ENCODE results near the gene CLCN5. TPM values are rescaled to one million over a fixed set of nuclear protein-coding genes. Genes with fewer than 3 reads are reported as not detected.

Gene CLCN5
- total RNA-seq, 1 experiment from 2014 or later: 10.7 TPM

GRCh38 chrX:49880668-49881067, 41.7 kb upstream of the CLCN5 start (continued):
- no peak for TF ChIP-seq ZNF532 (CRISPR knock-in tag; IDR thresholded peaks at IDR 0.05; ENCODE audit: borderline replicate concordance)
- no peak for TF ChIP-seq ARID4B (CRISPR knock-in tag; IDR thresholded peaks at IDR 0.05; ENCODE audit: borderline replicate concordance)
- no peak for TF ChIP-seq USF2 (CRISPR knock-in tag; IDR thresholded peaks at IDR 0.05)
- TF ChIP-seq ESRRA (CRISPR knock-in tag; IDR thresholded peaks at IDR 0.05; ENCODE audit: borderline replicate concordance): no peak
- TF ChIP-seq AFF4 (CRISPR knock-in tag; IDR thresholded peaks at IDR 0.05; ENCODE audit: borderline replicate concordance): no peak
- TF ChIP-seq MXD4 (CRISPR knock-in tag; IDR thresholded peaks at IDR 0.05; ENCODE audit: borderline replicate concordance): no peak
- no peak for TF ChIP-seq FOXP4 (CRISPR knock-in tag; IDR thresholded peaks at IDR 0.05)
- TF ChIP-seq IRF1 (CRISPR knock-in tag; IDR thresholded peaks at IDR 0.05): no peak
- TF ChIP-seq MLX (CRISPR knock-in tag; IDR thresholded peaks at IDR 0.05): no peak
- no peak for TF ChIP-seq ZNF138 (CRISPR knock-in tag; conservative IDR thresholded peaks at IDR 0.05)
